ENCODE data around the gene SELENOV.
"Not testable (repeated sequence)": the region's sequence is repeated elsewhere in the genome, so short reads cannot be mapped to it uniquely, and the experiment has no call there.

Gene SELENOV

GRCh38 chr19:39514840-39515550 is at the start of gene SELENOV:
Gene SELENOV, plus strand, starts transcription at chr19:39515139. Its CDS starts 74 bp downstream, at chr19:39515213.
- no peak for DNase-seq

GRCh38 chr19:39465956-39466747 is 48.8 kb upstream of the SELENOV start:
- no peak for DNase-seq

DNA sequence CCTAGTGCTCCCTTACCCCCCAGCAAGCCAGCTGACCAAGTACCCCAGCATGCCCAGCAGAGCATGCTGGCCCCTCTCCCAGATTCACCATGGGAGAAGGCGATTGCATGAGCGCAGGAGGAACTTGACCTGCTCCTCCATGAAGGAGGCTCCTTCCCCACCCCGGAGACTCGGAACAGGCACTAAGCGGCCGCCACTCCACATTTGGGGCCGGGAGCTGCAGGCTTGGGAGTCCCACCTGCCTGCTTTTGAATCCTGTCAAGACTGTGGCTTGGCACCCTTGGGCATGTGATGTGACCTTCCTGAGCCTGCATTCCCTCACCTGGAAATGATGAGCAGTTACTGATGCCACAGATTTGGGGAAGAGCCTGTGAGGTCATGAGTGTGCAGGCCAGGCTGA is 47.0 kb upstream of the SELENOV start:
- DNase-seq, result no peak

GRCh38 chr19:39469036-39469435 is 45.9 kb upstream of the SELENOV start:
- DNase-seq, result no peak

GRCh38 chr19:39469567-39469966 is 45.4 kb upstream of the SELENOV start:
- DNase-seq, result no peak

- no peak for DNase-seq
Measured at GRCh38 chr19:39470724-39471339, 44.1 kb upstream of the SELENOV start.

- DNase-seq, result no peak
Measured at GRCh38 chr19:39471756-39472536, 43.0 kb upstream of the SELENOV start.

DNA sequence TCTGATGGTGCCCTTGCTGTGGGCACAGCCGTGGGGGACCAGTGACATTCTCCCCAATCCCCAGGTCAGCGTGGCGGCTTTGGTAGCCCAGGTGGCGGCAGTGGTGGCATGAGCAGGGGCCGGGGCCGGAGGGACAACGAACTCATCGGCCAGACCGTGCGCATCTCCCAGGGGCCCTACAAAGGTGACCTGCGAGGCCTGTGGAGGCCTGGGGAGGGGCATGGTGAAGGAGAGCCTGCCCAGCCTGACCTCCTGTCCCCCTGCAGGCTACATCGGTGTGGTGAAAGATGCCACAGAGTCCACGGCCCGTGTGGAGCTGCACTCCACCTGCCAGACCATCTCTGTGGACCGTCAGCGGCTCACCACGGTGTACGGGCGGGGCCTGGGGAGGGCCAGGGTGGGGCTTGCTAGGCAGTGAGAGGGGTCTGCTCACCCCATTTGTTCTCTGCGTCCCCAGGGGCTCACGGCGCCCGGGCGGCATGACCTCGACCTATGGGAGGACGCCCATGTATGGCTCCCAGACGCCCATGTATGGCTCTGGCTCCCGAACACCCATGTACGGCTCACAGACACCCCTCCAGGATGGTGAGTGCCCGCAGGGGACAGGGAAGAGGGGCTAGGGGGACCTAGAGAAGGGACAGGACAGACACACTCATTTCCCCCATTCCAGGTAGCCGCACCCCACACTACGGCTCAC is 42.0 kb upstream of the SELENOV start:
- no peak for DNase-seq

DNA sequence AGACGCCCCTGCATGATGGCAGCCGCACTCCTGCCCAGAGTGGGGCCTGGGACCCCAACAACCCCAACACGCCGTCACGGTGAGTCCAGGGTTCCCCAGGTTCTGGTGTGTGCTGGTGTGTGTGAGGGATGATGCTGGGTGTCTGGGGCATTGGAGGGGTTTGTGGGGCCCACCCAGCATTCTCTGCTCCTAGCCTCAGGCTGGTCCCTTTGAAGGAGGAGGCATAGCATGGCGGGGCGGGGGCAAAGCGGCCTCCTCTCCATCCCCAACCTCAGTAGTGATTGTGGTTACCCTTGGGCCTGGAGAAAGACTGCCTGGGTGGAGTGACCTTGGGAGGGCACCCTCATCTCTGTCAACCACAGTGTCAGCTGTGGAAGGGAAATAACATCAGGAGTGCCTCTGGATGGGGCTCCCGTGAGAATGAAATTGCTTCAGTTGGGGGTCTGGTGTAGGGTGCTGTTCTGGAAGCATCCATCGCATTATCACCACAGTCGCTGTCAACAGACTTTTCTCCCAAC is 41.4 kb upstream of the SELENOV start:
- no peak for DNase-seq

DNA sequence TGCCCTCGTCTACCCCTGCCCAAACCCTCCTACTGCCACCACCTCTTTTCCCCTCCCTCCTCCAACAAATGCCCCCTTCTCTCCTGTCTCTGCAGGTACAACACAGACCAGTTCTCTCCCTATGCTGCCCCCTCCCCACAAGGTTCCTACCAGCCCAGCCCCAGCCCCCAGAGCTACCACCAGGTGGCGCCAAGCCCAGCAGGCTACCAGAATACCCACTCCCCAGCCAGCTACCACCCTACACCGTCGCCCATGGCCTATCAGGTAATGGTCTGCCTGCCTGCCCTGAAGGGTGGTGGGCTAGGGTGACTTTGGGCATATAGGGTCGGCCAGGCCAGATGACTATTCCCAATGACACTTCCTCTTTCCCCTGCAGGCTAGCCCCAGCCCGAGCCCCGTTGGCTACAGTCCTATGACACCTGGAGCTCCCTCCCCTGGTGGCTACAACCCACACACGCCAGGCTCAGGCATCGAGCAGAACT is 40.8 kb upstream of the SELENOV start:
- peak; percentile 10 for DNase-seq

DNA sequence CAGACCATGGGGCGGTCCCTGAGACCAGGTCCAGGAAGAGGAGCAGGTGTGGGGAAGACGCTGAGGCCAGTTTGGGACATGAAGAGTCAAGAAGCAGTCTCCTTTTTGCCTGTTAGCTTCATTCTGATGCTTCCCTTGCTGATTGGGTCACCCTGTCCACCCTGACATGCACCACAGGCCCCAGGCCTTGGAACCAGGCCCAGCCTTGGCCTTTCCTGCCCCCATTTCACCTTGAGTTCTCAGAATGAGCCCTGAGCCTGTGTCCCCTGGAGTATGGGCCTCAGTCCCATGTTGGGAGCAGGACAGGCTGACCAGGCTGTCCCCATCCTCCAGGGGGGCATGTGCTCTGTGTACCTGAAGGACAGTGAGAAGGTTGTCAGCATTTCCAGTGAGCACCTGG is 39.2 kb upstream of the SELENOV start:
- DNase-seq, result no peak

GRCh38 chr19:39479319-39479801 is 35.6 kb upstream of the SELENOV start:
- not testable (repeated sequence) for DNase-seq

DNA sequence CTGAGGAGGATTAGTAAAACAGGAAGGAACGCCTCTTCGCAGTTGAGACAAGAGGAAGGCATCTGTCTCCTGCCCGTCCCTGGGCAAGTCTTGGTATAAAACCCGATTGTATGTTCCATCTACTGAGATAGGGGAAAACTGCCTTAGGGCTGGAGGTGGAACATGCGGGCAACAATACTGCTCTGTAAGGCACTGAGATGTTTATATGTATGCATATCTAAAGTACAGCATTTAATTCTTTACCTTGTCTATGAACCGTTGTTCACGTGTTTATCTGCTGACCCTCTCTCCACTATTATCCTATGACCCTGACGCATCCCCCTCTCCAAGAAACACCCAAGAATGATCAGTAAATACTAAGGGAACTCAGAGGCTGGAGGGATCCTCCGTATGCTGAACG is 35.0 kb upstream of the SELENOV start:
- no peak for DNase-seq

GRCh38 chr19:39480337-39481228 is 34.4 kb upstream of the SELENOV start, which contains the start of gene TIMM50:
Gene TIMM50, plus strand, starts transcription at chr19:39480838. Its CDS starts 16 bp downstream, at chr19:39480854.
- peak; percentile 87 for DNase-seq

DNA sequence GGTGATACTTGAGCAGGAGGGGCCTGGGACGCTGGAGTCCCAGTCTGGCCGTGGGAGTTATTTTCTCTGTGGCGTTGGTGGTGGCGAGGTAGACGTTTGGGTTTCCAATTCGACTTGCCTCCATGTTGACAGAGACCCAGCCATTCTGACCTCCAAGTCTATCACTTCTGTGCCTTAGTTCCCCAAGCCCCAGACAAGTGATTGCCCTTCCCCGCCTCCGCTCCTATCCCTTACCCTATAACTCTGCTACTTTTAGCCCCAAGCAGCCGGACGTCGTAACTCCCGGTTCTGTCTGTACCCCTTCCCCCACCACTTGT is 33.8 kb upstream of the SELENOV start:
- DNase-seq, result no peak

GRCh38 chr19:39481676-39482075 is 33.3 kb upstream of the SELENOV start:
- no peak for DNase-seq

GRCh38 chr19:39483141-39483540 is 31.8 kb upstream of the SELENOV start:
- DNase-seq, result no peak

DNA sequence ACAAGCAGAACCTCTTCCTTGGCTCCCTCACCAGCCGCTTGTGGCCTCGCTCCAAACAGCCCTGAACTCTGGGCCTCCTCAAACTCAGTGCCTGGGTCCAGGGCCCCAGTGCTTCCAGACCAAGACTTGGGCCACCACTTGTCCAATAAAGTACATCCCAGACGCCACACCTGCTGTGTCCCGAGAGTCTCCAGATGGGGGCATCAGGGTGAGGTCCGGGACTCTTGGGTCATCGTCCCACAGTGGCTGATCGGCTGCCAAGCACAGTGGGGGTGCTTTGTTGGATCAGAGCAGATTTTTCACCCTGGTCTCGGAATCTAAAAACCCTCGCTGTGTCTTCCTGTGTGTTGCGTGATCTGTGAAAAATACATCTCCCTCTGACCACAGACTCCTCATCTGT is 25.2 kb upstream of the SELENOV start:
- DNase-seq, result no peak

DNA sequence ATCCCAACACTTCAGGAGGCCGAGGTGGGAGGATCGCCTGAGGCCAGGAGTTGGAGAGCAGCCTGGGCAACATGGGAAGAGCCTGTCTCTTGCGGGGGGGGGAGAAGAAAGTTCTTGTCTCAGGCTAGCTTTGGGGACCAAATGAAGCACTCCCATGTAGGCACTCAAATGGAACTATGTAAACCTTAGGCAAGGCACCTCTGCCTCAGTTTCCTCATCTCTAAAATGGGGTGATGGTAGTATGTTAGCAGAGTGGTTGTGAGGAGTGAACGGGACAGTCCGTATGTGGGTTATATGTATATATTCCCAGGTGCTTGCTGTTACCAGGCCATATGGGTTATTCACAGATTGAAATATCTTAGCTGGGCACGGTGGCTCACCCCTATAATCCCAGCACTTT is 22.7 kb upstream of the SELENOV start:
- no peak for DNase-seq

DNA sequence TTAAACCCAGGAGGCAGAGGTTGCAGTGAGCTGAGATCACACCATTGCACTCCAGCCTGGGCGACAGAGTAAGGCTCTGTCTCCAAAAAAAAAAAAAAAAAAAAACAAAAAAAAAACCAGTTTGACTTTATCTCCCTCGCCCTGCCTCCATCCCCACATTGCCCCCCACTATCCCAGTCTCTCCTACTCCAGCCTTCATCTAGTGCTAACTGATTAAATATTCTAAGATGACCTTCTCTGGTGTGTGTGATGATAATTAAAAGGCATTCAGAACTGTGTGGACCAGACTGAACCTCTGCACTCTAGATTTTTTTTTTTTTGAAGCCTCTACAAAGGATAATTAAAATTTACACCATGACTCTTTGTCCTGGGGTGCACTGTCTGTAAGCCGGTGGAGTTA is 22.2 kb upstream of the SELENOV start:
- DNase-seq, result no peak

DNA sequence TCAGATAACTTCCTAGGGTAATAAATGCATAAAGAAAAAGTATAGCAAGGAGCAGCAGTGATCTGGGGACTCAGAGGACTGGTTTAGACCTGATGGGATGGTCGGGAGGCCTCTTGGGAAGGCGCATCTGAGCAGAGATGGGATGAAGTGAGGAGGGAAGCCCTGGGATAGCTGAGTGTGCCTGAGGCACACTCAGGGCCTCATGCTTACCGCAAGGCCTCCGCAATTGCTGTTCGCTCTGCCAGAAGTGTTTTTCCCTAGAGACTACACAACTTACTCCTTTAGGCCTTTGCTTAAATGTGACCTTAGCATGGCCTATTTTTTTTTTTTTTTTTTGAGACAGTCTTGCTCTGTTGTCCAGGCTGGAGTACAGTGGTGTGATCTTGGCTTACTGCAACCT is 20.3 kb upstream of the SELENOV start:
- no peak for DNase-seq

Data from NCI-H1092 treated with DMSO at 0.1 percent for 48 hours (cell line).